Measurements from ENCODE around the gene NSDHL.
"Not testable (repeated sequence)": the region's sequence is repeated elsewhere in the genome, so short reads cannot be mapped to it uniquely, and the experiment has no call there.

NSDHL gene

GRCh38 chrX:152895724-152896420, 65.0 kb downstream of the NSDHL start:
- no peak for DNase-seq

DNA sequence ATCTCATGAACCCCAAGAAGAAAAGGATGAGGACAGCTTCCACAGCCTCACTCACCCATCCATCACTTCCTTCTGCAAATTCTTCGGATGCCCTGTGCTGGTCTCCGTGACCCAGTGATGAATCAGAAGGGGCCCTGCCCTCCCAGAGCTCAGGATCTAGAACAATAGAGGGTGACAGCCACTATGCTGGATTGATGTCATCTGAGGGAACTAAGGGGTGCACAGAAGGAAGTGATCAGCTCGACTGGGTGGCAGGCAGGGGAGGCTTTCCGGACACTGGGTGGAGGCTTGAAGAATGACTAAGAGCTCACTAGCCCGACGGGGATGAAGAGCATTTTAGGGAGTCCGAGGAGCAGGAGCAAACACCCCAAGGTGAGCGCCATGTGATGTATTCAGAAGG, 65.6 kb downstream of the NSDHL start:
- DNase-seq, result no peak

- DNase-seq, result peak; percentile 60
Measured at GRCh38 chrX:152897222-152898131, 66.6 kb downstream of the NSDHL start, which contains the start of gene ZNF185. Gene ZNF185, plus strand, starts transcription at chrX:152898067. Its CDS starts 16,423 bp downstream, at chrX:152914490.

DNA sequence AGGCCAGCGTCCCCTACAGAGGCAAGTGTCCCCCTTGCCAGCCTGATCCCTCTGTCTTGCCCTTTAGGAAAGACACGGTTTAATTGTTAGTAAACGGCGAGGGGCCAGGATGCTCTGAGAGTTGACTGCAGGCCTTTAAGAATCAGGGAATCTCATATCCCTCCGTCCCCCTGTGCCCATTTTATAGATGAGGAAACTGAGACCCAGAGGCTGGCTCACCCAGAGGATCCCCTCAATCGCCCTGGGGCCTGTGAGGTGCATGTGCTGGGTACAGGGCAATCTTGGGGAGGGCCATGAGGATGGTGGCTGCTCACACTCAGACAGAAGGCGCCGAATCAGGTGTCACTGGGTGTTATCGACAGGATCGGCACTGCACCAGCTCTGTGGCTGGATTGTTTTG, 67.6 kb downstream of the NSDHL start:
- DNase-seq, result no peak

- DNase-seq, result no peak
Measured at GRCh38 chrX:152899111-152899873, 68.4 kb downstream of the NSDHL start.

DNA sequence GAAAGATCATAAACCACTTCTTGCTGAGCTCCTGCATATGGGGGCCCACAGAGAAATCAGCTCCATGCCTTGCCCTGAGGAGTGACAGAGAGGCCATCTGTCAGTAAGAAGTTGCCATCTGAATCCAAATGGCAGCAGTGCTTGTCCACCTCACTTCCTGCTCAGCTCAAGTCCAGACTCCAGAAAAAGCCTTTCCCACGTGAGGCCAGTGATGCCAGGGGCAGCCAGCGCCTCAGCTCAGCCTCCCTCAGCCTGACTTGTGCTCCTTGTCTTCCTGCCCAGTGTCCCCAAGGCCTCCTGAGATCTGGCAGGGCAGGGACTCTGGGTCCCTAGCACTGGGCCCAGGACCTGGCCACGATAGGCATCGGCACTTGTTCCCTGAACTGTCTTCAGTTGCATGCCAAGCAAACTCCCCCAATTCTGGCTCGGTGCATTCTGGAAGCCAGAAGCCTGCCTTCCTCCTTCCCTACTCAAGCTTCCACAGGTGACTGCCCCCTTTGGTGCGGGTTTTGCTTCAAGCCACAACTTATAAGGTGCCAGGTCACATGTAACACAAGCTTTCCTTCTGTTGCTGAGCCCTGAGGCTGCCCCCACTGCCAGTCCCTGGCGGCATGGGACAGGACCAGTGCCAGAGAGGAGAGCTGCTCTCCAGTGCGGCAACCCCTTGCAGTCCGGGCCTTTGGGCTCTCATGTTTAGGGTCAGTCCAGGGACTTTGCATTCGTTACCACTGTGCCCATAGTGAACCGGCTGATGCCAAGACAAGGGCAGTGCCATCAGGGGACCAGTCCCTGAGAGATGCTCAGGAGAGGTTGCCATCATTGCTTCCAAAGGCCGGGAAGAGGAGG, 69.2 kb downstream of the NSDHL start:
- no peak for DNase-seq

- no peak for DNase-seq
Measured at GRCh38 chrX:152900937-152901445, 70.1 kb downstream of the NSDHL start.

DNA sequence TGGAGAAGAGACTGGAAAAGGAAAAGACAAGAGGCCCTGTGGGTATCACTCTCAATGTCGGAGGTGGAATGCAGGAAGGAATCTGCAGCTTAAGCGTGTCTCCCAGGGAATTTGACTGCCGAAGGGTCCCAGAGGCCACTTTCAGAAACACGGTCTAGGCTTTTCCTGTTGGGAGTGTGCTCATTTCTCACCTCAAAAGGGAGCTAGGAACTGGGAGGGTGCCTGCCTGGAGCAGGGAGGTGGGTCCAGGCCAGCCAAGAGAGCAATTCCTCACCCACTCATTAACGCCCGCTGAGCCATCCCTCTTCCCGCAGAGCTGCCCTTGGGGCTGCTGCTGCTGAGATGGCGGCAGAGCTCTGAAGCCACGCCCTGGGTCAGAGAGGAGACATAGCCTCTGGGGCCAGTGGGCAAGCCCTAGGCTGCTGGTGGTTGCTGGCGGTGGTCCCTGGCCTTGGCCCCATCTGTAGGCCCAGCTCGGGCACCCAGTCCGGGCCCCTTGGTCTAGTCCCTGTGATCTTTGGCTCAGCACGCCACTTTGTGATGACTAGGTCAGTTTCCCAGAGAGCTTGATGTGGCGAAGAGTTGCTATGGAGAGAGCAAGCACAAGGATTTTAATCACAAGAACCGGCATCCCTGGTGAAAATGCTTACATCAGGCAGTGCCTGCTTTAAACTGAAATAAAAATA, 71.1 kb downstream of the NSDHL start:
- no peak for DNase-seq

DNA sequence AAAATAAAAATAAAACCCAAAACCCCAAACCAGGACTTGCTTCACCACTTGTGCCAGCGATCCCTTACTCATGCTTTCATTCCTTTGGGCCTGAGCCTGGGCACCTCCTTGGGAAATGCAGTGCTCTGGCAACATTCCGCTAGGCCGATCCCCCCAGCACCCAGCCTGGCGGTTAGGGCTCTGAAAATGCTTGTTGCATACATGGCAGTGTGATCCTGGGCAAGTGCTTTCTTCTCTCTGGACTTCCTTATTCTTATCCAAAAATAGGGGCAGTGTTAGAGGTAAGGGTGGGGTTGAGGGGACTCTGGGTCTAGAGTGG, 71.6 kb downstream of the NSDHL start:
- DNase-seq, result no peak

DNA sequence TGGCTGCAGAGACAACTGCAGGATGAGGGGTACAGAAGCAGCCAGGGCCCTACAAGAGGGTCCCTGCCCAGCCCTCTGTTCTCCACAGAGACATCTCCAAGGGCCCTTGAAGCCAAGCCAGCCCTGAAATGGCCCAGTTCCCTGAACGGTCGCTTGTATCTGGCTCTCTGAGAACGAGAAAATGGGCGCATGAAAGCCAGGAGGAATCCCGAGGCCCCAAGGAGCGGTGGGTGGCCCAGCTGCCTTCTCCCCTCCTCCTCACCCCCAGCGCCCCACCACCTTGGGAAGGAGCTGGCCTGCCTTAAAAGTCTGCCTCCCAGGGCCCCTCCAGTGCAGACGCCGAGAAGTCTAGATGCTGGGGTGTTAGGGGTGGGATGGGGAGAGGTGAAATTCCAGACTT, 72.7 kb downstream of the NSDHL start:
- DNase-seq, result no peak

DNA sequence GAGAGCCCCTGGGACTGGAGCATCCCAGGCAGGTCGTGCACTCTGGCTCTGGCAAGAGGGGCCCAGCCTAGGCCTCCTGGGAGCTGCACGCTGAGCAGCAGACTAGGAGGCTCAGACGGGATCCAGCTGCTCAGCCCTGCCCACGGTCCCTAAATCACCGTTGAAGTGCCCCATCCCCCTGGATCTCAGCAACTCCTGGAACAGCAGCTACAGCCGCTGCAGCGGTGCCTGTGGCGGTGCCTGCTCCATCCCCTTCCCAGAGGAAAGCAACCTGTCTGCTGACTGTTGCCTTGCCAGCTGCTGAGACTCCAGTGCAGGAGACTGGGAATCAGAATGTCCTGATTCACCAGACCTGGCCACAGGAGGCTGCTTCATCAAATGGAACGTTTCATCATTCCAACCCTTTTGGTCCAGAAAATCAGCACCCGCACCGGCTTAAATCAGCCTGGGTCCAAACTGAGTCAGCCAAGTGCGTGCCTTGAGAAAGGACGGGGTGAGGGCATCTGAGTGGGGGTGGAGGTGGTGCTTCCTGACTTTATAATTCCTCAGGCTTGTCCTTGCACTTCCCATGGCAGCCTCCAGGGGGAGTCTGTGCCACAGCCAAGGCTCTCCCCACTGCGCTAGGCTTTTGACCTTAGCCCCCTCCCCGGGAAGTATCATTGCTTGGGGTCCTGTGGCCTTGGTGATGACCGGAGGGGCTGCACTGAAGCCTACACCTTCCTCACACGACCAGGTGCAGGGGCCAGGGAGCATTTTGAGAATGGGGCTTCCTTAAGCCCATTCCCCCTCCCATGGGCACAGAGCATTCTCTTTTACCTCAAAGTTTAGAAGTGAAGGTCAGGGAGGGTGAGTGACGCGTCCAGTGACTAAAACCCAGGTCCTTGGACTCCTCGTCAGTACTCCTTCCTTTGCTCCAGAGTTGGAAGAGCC, 73.6 kb downstream of the NSDHL start:
- peak; percentile 28 for DNase-seq

- DNase-seq, result no peak
Measured at GRCh38 chrX:152905081-152905420, 74.2 kb downstream of the NSDHL start.

DNA sequence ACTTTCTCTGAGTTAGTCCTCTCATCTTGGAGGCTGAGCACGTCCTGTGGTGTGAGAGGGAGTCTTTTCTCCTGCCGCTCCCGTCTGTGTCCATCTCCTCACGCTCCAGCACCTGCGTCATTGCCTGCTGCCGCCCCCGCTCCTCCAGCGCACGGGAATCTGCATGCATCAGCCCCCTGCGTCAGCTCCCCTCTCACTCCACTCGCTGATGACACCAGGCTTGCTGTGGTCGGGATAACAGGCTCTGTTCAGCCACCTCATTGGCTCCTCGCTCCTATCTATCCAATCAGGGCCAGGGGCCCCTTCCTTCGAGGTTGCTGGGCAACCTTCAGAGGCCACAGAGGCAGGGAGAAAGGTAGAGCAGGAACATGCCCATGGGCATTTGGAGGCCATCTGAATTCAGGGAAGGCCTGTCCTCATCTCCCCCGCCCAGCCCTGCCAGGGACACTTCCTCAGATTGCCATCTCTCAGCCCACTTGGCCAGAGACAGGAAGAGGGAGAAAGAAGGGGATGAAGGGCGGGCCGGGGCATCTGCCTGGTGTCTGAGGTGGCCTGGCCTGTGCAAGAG, 76.3 kb downstream of the NSDHL start:
- peak; percentile 57 for DNase-seq

GRCh38 chrX:152908486-152908885, 77.6 kb downstream of the NSDHL start:
- no peak for DNase-seq

DNA sequence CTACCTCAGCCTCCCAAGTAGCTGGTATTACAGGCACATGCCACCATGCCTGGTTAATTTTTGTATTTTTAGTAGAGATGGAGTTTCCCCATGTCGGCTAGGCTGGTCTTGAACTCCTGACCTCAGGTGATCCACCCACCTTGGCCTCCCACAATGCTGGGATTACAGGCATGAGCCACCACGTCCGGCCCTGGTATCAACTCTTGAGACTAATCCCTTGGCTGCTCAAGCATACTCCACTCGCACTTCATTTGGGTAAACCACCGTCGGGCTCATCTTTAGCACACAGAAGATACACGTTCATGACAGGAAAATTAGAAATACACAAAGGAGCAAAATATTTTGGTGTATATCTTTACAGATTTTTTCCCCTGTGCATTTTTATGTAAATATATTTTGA, 79.2 kb downstream of the NSDHL start:
- DNase-seq, result not testable (repeated sequence)

DNA sequence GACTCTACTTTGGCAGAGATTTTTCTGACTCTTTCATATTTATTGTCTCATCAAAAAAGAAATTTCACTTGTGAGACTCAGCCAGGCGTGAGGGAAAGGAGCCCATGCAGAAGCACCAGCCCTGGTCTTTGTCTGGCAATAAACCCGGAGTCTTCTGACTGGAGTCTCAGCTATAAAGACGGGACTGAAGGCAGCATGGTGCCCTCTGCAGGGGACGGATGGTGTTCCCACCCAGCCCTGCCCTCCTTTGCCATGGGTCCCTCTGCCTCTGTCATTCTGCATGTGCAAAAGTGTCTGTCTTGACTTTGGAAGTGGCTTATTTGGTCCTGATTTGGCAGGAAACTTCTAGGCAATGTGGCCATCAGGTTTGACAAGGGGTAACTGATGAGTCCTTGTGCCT, 81.2 kb downstream of the NSDHL start:
- DNase-seq, result peak; percentile 4

DNA sequence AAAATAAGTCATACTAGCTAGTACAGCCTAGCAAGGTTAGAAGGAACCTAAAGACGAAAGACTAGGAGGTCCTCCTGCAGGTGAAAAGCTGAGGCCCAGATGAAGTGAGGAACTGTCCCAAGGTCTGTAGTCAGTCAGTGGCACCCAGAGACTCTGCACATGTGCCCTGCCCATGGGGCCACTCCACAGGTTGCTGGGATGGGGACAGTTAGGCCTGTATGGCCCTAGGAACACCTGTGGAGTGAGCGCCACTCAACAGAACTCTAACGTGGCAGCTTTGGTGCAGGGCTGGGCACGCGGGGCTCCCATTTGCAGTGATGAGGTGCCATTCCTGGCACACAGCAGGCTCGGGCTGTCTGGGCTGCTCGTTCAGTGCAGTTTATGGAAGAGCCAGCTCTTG, 81.8 kb downstream of the NSDHL start:
- no peak for DNase-seq

DNA sequence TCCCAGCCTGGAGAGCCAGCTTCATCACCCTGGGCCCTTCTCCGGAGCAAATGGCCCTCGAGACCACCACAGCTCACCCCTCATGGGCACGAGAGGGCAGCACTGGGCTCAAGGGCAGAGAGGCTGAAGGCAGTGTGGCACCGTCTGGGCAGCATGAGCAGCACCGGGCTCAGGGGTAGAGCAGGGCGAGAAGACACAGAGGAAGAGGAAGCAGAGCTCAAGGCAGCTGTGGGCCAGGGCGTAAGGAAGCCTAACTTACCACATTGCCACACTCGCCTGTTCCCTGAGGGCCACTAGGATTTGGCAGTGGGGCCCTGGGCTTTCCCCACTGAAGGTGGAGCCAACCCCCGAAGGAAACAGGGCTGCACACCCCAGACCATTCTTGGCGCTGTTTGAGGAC, 82.5 kb downstream of the NSDHL start:
- DNase-seq, result no peak

- DNase-seq, result peak; percentile 66
Measured at GRCh38 chrX:152913910-152914309, 83.0 kb downstream of the NSDHL start.

GRCh38 chrX:152915541-152916241, 84.8 kb downstream of the NSDHL start:
- DNase-seq, result peak; percentile 43

Measured in NCI-H146 (cell line).